ENCODE results near the gene EDIL3. TPM values are rescaled to one million over a fixed set of nuclear protein-coding genes. Genes with fewer than 3 reads are reported as not detected.

Gene EDIL3
- total and polyA plus RNA-seq, 9 of the 15 experiments (the other 6 are each of a cell fraction or from before 2014, with no cell fraction given) = 0.09 TPM; not detected in 8

- 0% methylated on average over 6 of the region's 6 CpGs for WGBS (ENCODE audit: insufficient coverage, low coverage, missing lambda C conversion rate)
- CTCF ChIA-PET (ENCODE audit: low intra/inter-chr PET ratio) = no interaction called here
- Histone ChIP-seq H3K4me3 (no peak overlapping the region), H3K27ac (ENCODE audit: extremely low read depth, low read depth, low read length) (no peak overlapping the region), H3K79me2 (ENCODE audit: control insufficient read depth, insufficient read depth, low read length) (no peaks in the 10 kb centered on the region), H4K20me1 (replicated peaks; ENCODE audit: control insufficient read depth, insufficient read depth, low read length) (no peaks in the 10 kb centered on the region), H3K9ac (ENCODE audit: insufficient read depth in 1 of 2, low read depth in 2 of 2, low read length in 2 of 2) (no peak overlapping the region), H3K36me3 (ENCODE audit: control insufficient read depth, insufficient read depth, low read length) (no peaks in the 10 kb centered on the region), H3K9me1 (ENCODE audit: control insufficient read depth, insufficient read depth, low read length) (no peaks in the 10 kb centered on the region), H3K4me2 (ENCODE audit: insufficient read depth, low read length) (no peak overlapping the region), H3K4me1 (replicated peaks in 1 of 2; ENCODE audit: control insufficient read depth in 2 of 2, insufficient read depth in 2 of 2, low read length in 2 of 2) (no peaks in the 10 kb centered on the region), H3K9me3 (replicated peaks; ENCODE audit: control insufficient read depth, insufficient read depth, low read depth, low read length) (no peaks in the 10 kb centered on the region), H3K27me3 (ENCODE audit: control insufficient read depth in 2 of 2, insufficient read depth in 2 of 2, low read length in 2 of 2) (no peaks in the 10 kb centered on the region), H2AFZ (ENCODE audit: low read depth, low read length) (no peak overlapping the region)
- no peak for DNase-seq (ENCODE audit: extremely low read depth in 1 of 4, low spot score in 3 of 4)
- intact Hi-C loops (cut with micrococcal nuclease) (no loop called here), in situ Hi-C loops (cut with MboI) (no loop called here)
- FAIRE-seq = no peak
- no peak for ATAC-seq
- BruUV-seq (replicated peaks) = no TSS peak
- POLR2A ChIA-PET = no interaction called here
- TF ChIP-seq E2F4 (CRISPR knock-in tag; IDR thresholded peaks at IDR 0.05; ENCODE audit: low read depth) = no peak
- no peak for TF ChIP-seq TRIM28 (IDR thresholded peaks at IDR 0.05)
- TF ChIP-seq ZNF778 (CRISPR knock-in tag; IDR thresholded peaks at IDR 0.05) = no peak
- TF ChIP-seq MGA (IDR thresholded peaks at IDR 0.05) = no peak
- no peak for TF ChIP-seq TBP (optimal IDR thresholded peaks at IDR 0.05; ENCODE audit: low read depth, low read length)
- no peak for TF ChIP-seq POLR2H (tag; IDR thresholded peaks at IDR 0.05; ENCODE audit: low read depth)
- no peak for TF ChIP-seq DACH1 (IDR thresholded peaks at IDR 0.05; ENCODE audit: partially characterized antibody)
- no peak for TF ChIP-seq ZNF174 (CRISPR knock-in tag; IDR thresholded peaks at IDR 0.05)
- TF ChIP-seq PHTF2 (CRISPR knock-in tag; IDR thresholded peaks at IDR 0.05) = no peak
- TF ChIP-seq SMARCE1 (IDR thresholded peaks at IDR 0.05) = no peak
- no peak for TF ChIP-seq ZFP30 (CRISPR knock-in tag; IDR thresholded peaks at IDR 0.05; ENCODE audit: borderline replicate concordance)
Measured at GRCh38 chr5:84272771-84273516, 111.7 kb downstream of the EDIL3 start.

All from K562 (cell line).